ENCODE data around the gene PLEKHG4B.

DNA sequence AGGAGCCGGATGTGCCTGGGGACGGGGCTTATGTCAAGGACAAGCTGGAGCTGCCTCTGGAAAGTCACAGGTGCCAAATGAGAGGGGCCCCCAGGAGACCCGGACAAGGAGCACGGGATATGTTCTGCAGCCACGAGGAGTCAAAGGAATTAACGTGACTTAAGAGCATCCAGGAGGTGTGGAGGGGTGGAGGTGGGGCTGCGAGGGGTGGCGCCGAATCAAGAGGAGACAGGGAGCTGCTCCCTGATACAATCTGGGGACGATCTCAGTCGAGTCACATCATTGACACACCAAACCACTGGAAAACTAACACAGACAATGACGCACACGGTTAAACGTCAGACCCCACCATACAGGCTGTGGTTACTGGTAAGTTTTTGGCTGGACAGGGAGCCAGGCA is 115.6 kb downstream of the PLEKHG4B start:
- TF ChIP-seq NFIC (IDR thresholded peaks at IDR 0.05) (no peak), RAD21 (IDR thresholded peaks at IDR 0.05; ENCODE audit: low read depth) (no peak), TEAD4 (IDR thresholded peaks at IDR 0.05) (no peak), TAF1 (IDR thresholded peaks at IDR 0.05; ENCODE audit: low read depth) (no peak)
- TF ChIP-seq, protein P1, sequence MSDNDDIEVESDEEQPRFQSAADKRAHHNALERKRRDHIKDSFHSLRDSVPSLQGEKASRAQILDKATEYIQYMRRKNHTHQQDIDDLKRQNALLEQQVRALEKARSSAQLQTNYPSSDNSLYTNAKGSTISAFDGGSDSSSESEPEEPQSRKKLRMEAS (IDR thresholded peaks at IDR 0.05): no peak

Data from Ishikawa (cell line).